Gastrocnemius medialis (tissue), 4 donors: ENCODE measurements around the gene ITPR1.

Experiments used
- POLR2A ChIP-seq, 2 donors: fragments of 450-650 bp; IDR thresholded peaks; one replicate each; pipeline ENCODE4 v1.6.1; 2017; ENCODE audit warnings: antibody characterized with exemption in 2 of 2, mild to moderate bottlenecking in 2 of 2, moderate library complexity in 2 of 2
- TF ChIP-seq, protein P1 (sequence below), 5 experiments: fragments of 450-650 bp in 3 of 5; fragments of 200-600 bp in 2 of 5; sonication (generic) in 2 of 5; IDR thresholded peaks in 4 of 5; conservative IDR thresholded peaks in 1 of 5; 1 replicate in 4 of 5; 2 replicates in 1 of 5; pipeline ENCODE4 v1.5.1; 2016 to 2019; ENCODE audit warnings: antibody characterized with exemption in 5 of 5, mild to moderate bottlenecking in 3 of 5, moderate library complexity in 3 of 5

DNA sequence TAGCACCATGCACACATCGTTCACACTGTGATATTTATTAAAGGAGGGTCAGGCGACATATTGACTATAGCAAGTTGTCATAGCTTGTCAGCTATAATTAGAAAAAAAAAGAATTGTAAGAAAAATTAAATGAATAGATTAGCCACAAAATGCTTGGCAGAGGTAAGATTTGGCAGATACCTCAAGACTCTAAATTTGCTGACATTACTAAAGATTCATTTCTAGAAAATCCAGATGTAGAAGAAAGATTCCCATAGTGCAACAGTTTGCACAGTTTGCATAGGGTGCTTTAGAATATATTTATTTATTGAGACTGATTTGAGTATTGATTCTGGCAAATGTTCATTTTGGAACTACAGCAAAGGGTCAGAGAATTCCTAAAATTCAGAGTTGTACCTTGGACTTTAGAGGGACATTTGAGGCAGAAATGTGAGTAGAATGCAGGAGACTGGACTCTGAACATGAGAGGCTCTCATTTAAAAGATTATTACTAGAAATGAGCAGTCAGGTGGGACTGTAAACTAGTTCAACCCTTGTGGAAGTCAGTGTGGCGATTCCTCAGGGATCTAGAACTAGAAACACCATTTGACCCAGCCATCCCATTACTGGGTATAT lies 384.1 kb downstream of the ITPR1 start:
- TF ChIP-seq, protein P1, sequence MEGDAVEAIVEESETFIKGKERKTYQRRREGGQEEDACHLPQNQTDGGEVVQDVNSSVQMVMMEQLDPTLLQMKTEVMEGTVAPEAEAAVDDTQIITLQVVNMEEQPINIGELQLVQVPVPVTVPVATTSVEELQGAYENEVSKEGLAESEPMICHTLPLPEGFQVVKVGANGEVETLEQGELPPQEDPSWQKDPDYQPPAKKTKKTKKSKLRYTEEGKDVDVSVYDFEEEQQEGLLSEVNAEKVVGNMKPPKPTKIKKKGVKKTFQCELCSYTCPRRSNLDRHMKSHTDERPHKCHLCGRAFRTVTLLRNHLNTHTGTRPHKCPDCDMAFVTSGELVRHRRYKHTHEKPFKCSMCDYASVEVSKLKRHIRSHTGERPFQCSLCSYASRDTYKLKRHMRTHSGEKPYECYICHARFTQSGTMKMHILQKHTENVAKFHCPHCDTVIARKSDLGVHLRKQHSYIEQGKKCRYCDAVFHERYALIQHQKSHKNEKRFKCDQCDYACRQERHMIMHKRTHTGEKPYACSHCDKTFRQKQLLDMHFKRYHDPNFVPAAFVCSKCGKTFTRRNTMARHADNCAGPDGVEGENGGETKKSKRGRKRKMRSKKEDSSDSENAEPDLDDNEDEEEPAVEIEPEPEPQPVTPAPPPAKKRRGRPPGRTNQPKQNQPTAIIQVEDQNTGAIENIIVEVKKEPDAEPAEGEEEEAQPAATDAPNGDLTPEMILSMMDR (IDR thresholded peaks at IDR 0.05 in 4 of 5, conservative IDR thresholded peaks at IDR 0.05 in 1 of 5): no peak
- TF ChIP-seq POLR2A (IDR thresholded peaks at IDR 0.05): no peak
